NCI-H2107 treated with DMSO at 0.1 percent for 48 hours (cell line): ENCODE measurements around the gene HABP2.

ENCODE experiments used
- DNase-seq: peaks from one replicate; lab custom pipeline; 2025; ENCODE audit not compliant: unreplicated experiment; lab: John Stamatoyannopoulos, UW

HABP2 gene

DNA sequence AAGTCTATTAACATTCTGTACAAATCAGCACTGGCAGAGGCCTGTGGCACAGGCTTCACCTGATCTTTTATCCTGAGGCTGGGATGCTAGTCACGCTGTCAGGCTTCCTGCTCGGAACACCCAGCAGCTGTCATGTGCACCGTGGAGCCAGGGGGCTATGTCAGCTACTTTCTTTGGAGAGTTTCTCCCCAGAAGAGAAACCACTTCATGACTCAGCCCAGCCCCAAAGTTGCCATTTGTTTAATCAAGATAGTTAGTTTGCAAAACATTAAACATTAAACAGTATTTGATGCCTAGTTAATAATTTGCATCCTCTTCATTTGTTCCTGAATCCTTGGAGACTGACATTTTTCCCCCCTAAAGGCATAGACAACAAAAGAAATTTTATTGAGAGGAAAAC, at the start of gene HABP2:
Gene HABP2, plus strand, starts transcription at position 353 of the 400 bp plus-strand sequence. CDS start 69 bp downstream, outside the sequence.
- no peak for DNase-seq

DNA sequence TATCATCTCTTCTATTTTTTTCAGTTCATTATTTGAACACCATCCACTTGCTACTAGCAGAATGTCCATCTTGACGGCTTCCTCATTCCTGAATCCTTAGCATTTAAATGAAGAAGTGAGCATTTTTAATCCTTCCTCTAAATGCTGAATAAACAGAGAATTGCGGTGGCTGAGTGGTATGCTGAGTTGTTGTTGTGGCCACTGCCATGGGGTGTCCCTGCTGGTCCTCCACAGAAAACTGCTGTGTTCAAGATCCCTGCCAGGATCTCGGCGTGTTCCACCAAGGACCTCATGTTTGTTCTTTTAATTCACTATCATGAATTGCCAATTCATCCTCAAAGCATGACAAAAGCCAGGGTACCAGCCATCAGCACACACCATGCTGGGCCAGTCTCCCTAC, 48.9 kb upstream of the HABP2 start:
- DNase-seq = no peak

DNA sequence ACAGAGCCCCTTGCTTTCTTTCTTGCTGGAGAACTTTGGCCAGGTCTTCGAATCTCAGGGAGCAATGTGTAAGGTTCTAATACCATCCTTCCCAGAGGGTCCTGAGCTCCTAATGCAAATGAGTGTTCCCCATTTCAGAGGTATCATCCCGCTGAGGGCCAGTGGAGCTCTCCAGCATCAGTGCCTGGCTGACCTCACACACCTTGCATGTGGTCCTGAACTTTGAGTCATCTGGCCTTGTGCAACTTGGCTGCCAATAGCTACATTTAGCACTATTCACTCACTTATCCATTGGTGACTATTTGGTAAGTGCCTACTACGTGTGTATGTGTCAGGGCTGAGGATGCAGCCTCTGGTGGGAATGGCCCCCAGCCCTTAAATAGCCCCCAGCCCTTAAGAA, 48.4 kb upstream of the HABP2 start:
- DNase-seq = no peak

GRCh38 chr10:113506476-113506875, 46.4 kb upstream of the HABP2 start:
- no peak for DNase-seq

GRCh38 chr10:113511419-113511818, 41.4 kb upstream of the HABP2 start:
- no peak for DNase-seq

DNA sequence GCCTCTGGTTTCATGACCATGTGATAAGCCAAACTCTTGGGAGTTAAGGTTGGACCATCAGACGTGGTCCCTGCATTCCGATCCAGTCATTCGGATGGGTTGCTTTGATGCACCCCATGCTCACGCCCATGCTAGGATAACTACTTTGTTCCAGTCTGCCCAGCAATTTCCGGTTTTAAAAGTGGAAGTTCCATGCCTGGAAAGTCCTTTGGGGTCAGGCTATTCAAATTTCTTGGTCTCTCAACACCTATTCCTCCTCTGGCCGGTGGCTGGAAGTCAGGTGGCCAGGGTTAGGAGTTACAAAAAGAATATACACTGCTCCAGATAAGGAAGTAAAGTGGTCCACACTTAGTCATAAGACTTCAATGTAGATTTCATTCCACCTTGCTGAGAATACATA, 37.7 kb upstream of the HABP2 start:
- DNase-seq = no peak

DNA sequence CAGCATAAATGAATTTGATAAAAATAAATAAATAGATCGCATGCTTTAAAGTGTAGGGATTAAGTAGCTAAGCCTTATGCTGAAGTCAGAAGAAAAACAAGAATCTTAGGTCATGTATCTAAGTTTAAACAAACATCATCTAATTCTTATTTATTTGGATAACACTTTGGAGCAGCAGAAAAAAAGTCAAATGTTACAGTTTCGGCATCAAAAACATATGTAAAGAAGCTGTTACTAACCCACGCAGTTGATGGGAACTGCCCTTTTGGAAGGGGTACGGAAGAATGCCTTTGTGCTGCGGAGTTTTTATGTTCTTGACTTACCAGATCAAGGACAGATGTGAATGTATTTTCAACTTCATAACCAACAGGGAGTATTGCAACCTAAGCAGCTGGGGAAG, 37.3 kb upstream of the HABP2 start:
- no peak for DNase-seq

GRCh38 chr10:113516061-113516460, 36.8 kb upstream of the HABP2 start:
- no peak for DNase-seq

GRCh38 chr10:113517165-113517900, 35.5 kb upstream of the HABP2 start:
- DNase-seq = no peak

GRCh38 chr10:113517901-113518260, 35.0 kb upstream of the HABP2 start:
- no peak for DNase-seq

GRCh38 chr10:113518415-113518814, 34.4 kb upstream of the HABP2 start:
- DNase-seq = no peak

- DNase-seq = no peak
These were observed 33.8 kb upstream of the HABP2 start for GRCh38 chr10:113518816-113519591.

- DNase-seq = no peak
These were observed 33.2 kb upstream of the HABP2 start for GRCh38 chr10:113519681-113520115.

- DNase-seq = no peak
These were observed 32.6 kb upstream of the HABP2 start for GRCh38 chr10:113520261-113520660.

GRCh38 chr10:113520690-113521474, 32.0 kb upstream of the HABP2 start:
- peak; percentile 24 for DNase-seq

DNA sequence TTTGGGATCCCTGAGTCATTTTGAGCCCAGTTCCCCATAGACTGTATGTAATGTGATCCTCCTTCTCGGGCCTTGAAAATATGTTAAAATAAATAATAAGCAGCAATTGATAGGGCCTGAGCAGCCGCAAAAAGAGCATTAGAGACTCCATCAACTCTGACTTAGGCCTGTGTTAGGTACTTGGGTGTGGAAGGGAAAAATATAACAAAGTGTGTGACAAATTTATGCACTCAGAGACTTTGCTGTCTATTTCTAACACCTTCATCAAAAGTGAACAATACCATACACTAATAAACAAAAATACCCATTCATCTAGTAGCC, 31.4 kb upstream of the HABP2 start:
- DNase-seq = no peak

DNA sequence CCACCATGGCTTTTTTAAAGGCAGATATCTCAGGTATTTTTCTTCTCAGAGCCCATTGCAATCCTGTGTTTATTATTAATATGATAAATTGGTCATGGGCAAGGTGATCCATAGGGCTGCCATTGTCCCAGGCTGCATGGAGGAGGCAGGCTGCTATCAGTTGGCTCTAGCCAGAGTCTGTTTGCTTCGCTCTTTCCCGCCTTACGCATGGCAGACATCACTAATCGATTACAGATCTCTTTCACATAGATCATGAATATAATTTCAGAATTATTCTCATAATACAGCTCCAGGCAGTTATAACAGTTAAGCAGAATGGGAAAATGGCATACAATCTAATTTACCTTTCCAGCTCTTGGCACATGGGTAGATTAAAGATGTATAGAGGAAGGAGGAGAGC, 30.4 kb upstream of the HABP2 start:
- DNase-seq = no peak

DNA sequence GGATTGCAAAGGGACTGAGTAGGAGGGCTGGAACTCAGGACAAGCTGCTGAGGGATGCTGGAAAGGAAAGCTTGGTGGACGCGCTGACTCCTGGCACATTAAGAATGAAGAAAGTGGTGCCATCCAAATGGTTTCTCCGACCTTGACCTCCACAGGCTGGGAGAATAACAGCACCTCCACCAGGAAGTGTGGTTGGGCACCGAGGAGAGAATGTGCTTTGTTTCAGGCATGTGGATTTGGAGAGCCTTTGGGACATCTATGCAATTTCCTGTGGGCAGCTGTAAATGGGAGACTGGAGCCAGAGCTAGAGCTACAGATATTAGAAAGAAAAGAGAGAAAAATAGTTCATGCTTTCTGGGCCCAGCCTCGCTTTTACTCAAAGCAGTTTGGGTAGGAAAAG, 29.8 kb upstream of the HABP2 start:
- DNase-seq = no peak

DNA sequence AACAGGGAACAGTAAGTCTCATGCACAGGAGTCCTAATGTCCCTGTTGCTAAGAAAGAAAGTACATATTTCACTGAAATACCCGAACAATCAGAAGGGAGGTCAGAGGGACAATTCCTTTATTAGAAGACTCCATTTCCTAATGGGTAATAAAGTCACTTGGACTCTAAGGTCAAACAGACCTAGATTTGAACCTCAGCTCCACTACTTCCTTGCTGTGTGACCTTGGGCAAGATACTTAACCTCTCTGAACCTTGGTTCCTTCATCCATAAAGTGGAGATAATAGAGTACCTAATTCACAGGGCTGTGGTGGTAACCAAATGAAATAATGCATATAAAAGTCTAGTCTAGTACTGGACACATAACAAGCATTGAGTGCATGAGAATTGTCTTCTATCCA, 29.2 kb upstream of the HABP2 start:
- DNase-seq = no peak

GRCh38 chr10:113524120-113524519, 28.7 kb upstream of the HABP2 start:
- DNase-seq = no peak

GRCh38 chr10:113524539-113525490, 28.0 kb upstream of the HABP2 start:
- no peak for DNase-seq
